Activated CD4-positive, alpha-beta T cell treated with anti-CD3 and anti-CD28 coated beads, Interleukin-2, amount 10 ng/mL, durations not matched to agents 24 days and 14 days (primary cell): ENCODE measurements around the gene PHACTR3. TPM values are rescaled to one million over a fixed set of nuclear protein-coding genes. Genes with fewer than 3 reads are reported as not detected.

Experiments used
- DNase-seq: peaks from one replicate; pipeline ENCODE4 v3.0.0; 2022
- H3K27ac Mint-ChIP-seq: one replicate; pipeline ENCODE4 v1.8.0; 2022; ENCODE audit warnings: mild to moderate bottlenecking, mixed read lengths
- H3K27me3 Mint-ChIP-seq: one replicate; pipeline ENCODE4 v1.8.0; 2022; ENCODE audit warnings: mixed read lengths
- H3K36me3 Mint-ChIP-seq: one replicate; pipeline ENCODE4 v1.8.0; 2022; ENCODE audit warnings: low read depth, mild to moderate bottlenecking, mixed read lengths
- H3K4me1 Mint-ChIP-seq: one replicate; pipeline ENCODE4 v1.8.0; 2021; ENCODE audit warnings: mixed read lengths
- H3K4me3 Mint-ChIP-seq: one replicate; pipeline ENCODE4 v1.8.0; 2022; ENCODE audit warnings: mild to moderate bottlenecking, moderate library complexity, mixed read lengths
- H3K9me3 Mint-ChIP-seq: one replicate; pipeline ENCODE4 v1.8.0; 2021; ENCODE audit warnings: mixed read lengths
- intact Hi-C: fragments of 100-400 bp; cut with micrococcal nuclease; formaldehyde crosslinking; loops from one replicate; pipeline ENCODE4 v1.15.1; 2023
- total RNA-seq: library from RNA; stranded (reverse); gene quantifications from 2 replicates; pipeline ENCODE4 v1.2.3, GENCODE V29; 2022

PHACTR3 gene
- total RNA-seq, 1 donor from 2014 or later, result not detected

DNA sequence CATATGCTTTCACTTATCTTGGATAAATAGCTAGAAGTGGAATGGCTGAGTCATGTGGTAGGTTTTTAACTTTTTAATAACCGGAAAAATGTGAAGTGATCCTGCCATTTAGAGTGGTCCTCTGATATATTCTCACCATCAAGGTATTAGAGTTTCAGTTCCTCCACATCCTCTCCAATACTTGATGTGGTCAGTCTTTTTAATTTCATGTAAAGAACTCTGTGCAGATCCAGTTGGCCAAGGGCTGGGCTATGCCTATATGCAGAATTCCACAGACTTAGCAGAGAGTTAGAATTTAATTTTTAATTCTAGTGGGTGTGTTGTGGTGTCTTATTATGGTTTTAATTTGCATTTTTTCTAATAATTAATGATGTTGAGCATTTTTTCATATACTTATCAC lies 188.0 kb downstream of the PHACTR3 start:
- no peak overlapping the region for H3K4me3 Mint-ChIP-seq
- no peaks in the 10 kb centered on the region for H3K36me3 Mint-ChIP-seq
- H3K27ac Mint-ChIP-seq, result no peak overlapping the region
- no peaks in the 10 kb centered on the region for H3K4me1 Mint-ChIP-seq
- intact Hi-C loops, result no loop called here
- H3K27me3 Mint-ChIP-seq, result no peaks in the 10 kb centered on the region
- DNase-seq, result no peak
- peaks cover 7% of the 10 kb centered on the region for H3K9me3 Mint-ChIP-seq

DNA sequence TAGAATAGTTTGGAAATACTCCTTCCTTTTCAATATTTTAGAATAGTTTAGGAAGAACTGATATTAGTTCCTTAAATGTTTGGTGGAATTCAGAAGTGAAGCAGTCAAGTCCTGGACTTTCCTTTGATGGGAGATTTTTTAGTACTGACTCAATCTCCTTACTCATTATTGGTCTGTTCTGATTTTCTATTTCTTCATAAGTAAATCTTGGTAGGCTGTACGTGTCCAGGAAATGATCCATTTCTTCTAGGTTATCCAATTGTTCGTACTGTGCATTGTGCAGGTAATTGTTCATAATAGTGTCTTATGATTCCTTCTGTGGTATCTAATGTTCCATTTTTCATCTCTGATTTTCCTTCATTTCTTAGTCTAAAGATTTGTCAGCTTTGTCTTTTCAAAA lies 190.2 kb downstream of the PHACTR3 start:
- H3K27ac Mint-ChIP-seq, result no peak overlapping the region
- DNase-seq, result no peak
- peaks cover 2% of the 10 kb centered on the region for H3K27me3 Mint-ChIP-seq
- no peaks in the 10 kb centered on the region for H3K4me1 Mint-ChIP-seq
- no peaks in the 10 kb centered on the region for H3K36me3 Mint-ChIP-seq
- no peak overlapping the region for H3K4me3 Mint-ChIP-seq
- H3K9me3 Mint-ChIP-seq, result peaks cover 10% of the 10 kb centered on the region
- intact Hi-C loops, result no loop called here

DNA sequence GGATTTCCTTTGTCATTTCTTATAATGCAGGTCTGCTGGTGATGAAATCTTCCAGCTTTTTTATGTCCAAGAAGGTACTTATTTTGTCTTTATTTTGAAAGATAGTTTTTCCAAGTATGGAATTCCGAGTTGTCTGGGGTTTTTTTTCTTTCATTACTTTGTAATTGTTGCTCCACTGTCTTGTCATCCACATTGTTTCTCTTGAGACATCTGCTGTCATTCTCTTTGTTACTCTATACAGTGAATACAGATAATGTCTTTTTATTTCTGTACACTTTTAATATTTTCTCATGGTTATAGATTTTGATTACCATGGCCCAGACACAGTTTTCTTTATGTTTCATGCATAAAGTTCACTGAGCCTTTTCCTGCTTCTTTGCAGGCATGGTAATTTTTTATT lies 196.0 kb downstream of the PHACTR3 start:
- DNase-seq, result no peak
- intact Hi-C loops, result no loop called here
- Mint-ChIP-seq H3K27ac (no peak overlapping the region), H3K9me3 (peaks cover 13% of the 10 kb centered on the region), H3K27me3 (peaks cover 6% of the 10 kb centered on the region), H3K4me3 (no peak overlapping the region), H3K4me1 (no peaks in the 10 kb centered on the region), H3K36me3 (no peaks in the 10 kb centered on the region)

DNA sequence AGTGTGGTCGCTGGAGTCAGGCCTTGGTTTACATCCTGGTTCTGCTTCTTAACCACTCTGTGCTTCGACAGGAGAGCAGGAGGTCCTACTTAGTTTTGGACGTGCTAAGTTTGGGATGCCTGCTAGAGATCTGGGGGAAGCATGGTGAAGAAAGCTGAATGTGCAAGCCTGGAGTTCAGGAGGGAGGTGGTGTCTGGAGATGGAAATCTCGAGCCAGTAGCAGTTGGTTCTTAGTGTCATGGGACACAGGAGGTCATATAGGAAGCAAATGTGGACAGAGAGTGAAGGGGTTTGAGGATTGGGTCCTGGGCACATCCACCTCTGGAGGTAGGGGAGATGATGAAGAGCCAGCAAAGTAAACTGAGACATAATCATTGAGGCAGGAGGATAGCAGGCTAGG lies 197.7 kb downstream of the PHACTR3 start:
- H3K4me3 Mint-ChIP-seq, result no peak overlapping the region
- H3K36me3 Mint-ChIP-seq, result no peaks in the 10 kb centered on the region
- peaks cover 9% of the 10 kb centered on the region for H3K9me3 Mint-ChIP-seq
- intact Hi-C loops, result no loop called here
- H3K4me1 Mint-ChIP-seq, result no peaks in the 10 kb centered on the region
- peaks cover 7% of the 10 kb centered on the region for H3K27me3 Mint-ChIP-seq
- H3K27ac Mint-ChIP-seq, result no peak overlapping the region
- DNase-seq, result no peak

DNA sequence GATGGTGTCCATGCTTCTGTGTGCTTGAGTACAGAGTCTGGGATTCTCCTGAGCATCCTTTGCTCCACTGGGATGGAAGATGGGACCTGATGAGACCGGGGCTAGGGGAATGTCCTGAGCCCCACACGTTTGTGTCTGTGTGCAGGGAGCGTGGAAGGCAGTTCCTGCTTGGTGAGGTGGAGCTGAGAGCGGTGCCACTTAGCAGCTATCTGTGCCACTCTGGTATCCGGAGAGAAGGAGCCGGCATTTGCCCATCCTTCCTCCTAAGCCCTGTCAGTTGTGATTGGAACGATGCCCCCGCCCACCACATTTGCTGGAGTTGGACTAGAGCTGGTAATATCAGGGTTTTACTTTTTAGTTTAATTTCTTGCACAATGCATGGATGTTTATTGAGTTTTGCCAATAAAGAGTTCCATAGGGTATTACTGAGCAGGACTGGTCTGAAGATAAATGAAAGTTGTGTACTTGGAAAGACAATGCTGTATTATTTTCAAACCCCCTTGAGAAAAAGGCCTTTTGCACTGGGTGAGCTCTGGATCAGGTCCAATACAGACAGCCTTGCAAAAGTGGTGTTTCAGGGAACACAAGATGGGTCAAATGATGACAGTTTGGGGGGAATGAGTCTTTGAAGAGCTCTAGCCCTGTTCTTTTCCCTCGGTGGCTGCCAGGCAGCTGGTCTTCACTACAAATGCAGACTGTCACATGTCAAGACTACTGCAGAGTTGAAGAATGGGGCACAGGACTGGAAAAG lies 198.3 kb downstream of the PHACTR3 start:
- no peak overlapping the region for H3K4me3 Mint-ChIP-seq
- no peaks in the 10 kb centered on the region for H3K4me1 Mint-ChIP-seq
- peaks cover 7% of the 10 kb centered on the region for H3K27me3 Mint-ChIP-seq
- H3K9me3 Mint-ChIP-seq, result peaks cover 6% of the 10 kb centered on the region
- H3K27ac Mint-ChIP-seq, result no peak overlapping the region
- intact Hi-C loops, result no loop called here
- H3K36me3 Mint-ChIP-seq, result no peaks in the 10 kb centered on the region
- no peak for DNase-seq

DNA sequence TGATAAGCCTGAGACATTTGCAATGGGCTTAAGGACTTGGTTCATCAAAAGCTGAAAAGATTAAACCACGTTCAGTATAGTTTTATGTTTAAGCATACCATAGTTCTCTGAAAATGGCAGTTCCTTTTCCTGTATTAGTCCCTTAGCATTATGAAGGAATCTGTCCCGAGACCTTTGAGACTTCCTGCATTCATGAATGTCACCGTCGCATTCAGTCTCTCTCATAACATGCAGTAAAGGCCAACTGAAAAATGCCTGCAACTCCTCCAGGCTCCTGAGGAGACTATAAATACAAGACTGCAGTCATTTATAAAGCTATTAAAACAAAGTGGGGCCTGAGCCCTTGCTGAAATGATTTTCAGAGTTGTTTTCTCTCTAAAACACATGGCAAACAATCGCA lies 200.0 kb downstream of the PHACTR3 start:
- H3K9me3 Mint-ChIP-seq, result peaks cover 3% of the 10 kb centered on the region
- no peaks in the 10 kb centered on the region for H3K36me3 Mint-ChIP-seq
- H3K4me1 Mint-ChIP-seq, result no peaks in the 10 kb centered on the region
- intact Hi-C loops, result no loop called here
- no peak overlapping the region for H3K4me3 Mint-ChIP-seq
- DNase-seq, result no peak
- no peak overlapping the region for H3K27ac Mint-ChIP-seq
- peaks cover 4% of the 10 kb centered on the region for H3K27me3 Mint-ChIP-seq

DNA sequence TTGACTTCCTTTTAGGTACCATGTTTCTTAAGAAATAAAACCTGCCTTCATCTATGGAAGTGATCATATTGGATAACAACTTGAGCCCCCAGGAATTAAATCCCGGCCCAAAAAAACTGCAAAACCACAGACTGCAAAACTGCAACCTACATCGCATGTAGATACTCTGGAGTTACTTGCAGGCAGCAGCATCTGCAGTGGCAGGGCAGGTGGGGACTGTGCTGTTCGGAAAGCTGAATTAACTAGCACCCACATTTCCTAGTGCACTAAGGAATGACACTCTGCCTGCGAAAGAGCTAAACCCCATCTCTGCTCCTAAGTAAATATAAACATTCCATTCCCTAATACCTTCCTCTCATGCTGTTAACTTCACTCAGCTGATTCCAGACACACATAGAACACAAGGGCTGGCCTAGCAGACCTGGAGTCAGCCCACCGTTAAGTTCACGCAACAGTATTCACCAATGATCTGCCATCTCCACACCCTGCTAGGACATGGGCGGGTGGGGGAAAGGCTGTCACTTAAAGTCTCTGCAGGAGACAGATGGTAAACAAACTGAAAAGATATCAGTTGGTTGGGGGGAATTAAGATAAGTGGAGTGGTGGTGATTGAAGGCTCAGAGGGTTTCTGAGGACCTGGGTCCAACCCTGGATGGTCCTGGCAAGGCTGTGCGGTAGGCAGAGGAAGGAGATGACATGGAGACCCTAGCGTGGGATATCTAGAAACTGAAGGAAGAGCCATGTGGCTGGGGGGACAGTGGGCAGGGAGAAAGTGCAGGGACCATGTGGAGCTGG lies 200.7 kb downstream of the PHACTR3 start:
- DNase-seq, result no peak
- H3K9me3 Mint-ChIP-seq, result no peaks in the 10 kb centered on the region
- peaks cover 4% of the 10 kb centered on the region for H3K27me3 Mint-ChIP-seq
- H3K4me1 Mint-ChIP-seq, result no peaks in the 10 kb centered on the region
- intact Hi-C loops, result no loop called here
- H3K27ac Mint-ChIP-seq, result no peak overlapping the region
- H3K4me3 Mint-ChIP-seq, result no peak overlapping the region
- no peaks in the 10 kb centered on the region for H3K36me3 Mint-ChIP-seq

DNA sequence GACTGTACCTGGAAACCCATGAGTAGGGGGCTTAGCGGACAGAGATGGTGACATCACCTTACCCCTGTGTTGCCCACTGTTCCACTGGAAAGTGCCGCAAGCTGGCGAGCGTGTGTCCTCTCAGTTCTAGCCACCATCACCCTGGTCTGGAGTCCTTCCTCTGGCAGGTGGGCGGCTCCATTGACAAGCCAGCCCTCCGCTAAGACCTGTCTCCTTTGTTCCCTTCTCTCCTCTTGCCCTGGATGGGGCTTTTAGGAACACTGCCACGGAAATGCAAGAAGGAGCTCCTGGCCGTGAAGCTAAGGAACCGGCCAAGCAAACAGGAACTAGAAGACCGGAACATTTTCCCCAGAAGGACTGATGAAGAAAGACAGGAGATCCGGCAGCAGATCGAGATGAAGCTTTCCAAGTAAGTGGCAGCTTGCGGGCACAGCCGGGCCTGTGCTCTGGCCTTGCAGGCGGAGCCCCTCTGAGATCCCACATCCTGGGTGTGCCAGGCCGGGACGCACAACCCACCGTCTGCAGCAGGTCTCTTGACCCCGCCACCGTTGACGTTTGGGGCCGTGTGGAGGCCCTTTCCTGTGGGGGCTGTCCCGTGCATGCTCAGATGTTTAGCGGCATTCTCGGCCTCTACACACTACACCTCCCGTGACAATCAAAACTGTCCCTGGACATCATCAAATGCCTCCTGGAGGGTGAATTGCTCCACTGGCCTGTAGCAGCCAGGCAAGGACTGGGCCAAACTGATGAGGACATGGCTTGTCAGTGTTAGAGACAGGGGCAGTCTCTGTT lies 201.6 kb downstream of the PHACTR3 start:
- H3K9me3 Mint-ChIP-seq, result no peaks in the 10 kb centered on the region
- no peaks in the 10 kb centered on the region for H3K36me3 Mint-ChIP-seq
- H3K4me3 Mint-ChIP-seq, result no peak overlapping the region
- no peak overlapping the region for H3K27ac Mint-ChIP-seq
- intact Hi-C loops, result no loop called here
- H3K4me1 Mint-ChIP-seq, result no peaks in the 10 kb centered on the region
- DNase-seq, result no peak
- peaks cover 4% of the 10 kb centered on the region for H3K27me3 Mint-ChIP-seq

DNA sequence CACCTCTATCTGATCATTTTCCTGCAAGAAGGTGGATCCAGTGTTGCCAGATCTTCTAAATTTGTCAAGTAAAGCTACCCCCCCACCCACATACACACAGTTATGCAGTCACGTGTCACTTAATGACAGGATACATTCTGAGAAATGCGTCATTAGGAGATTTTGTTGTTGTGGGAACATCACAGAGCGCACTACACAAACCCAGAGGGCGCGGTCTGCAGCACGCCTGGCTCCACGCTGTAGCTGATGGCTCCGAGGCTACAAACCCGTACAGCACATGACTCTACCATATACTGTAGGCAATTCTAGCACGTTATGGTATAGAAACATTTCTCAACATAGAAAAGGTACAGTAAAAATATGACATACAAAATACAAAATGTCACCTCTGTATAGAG lies 202.2 kb downstream of the PHACTR3 start:
- Mint-ChIP-seq H3K27me3 (peaks cover 4% of the 10 kb centered on the region), H3K27ac (no peak overlapping the region), H3K36me3 (no peaks in the 10 kb centered on the region), H3K4me1 (no peaks in the 10 kb centered on the region), H3K4me3 (no peak overlapping the region), H3K9me3 (no peaks in the 10 kb centered on the region)
- no peak for DNase-seq
- intact Hi-C loops, result no loop called here

DNA sequence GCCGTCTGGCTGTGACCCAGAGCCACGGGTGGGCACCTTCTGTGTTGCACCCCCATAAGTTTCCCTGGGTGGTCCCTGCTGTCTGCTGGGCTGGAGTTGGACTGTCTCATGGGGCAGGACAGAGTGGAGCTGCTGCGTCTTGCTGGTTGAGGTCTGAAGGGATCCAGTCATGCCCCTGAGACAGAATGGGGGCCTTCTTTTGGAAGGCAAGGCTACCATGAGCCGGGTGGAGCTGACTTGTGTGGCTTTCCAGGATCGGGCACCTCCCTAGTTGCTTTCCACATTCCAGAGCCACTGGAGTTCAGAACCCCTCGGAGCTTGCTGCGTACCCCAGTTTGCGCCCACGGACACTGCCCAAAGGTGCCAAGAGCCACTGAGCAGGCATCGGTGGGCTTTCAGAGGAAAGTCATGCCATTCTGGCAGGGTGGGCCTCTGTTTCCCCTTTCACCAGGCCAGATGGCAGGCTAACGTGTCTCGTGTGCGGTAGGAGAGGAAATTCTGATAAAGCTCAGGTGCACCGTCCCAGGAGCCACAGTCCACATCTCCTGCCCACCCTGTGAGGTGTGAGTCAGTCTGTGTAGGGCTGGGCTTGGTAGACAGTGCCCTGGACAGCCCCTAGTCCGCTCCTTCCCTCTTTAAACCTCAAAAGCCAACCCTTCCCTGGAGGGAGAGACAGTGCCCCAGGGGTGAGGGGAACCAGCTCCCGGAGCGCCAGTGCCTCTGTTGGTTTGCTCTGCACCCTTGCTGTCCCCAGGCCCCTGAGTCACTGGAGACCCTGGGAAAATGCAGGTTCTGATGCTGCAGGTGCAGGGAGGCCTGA lies 203.8 kb downstream of the PHACTR3 start:
- Mint-ChIP-seq H3K27me3 (peaks cover 4% of the 10 kb centered on the region), H3K4me3 (no peak overlapping the region), H3K9me3 (no peaks in the 10 kb centered on the region), H3K4me1 (no peaks in the 10 kb centered on the region), H3K27ac (no peak overlapping the region), H3K36me3 (no peaks in the 10 kb centered on the region)
- intact Hi-C loops, result no loop called here
- DNase-seq, result no peak

DNA sequence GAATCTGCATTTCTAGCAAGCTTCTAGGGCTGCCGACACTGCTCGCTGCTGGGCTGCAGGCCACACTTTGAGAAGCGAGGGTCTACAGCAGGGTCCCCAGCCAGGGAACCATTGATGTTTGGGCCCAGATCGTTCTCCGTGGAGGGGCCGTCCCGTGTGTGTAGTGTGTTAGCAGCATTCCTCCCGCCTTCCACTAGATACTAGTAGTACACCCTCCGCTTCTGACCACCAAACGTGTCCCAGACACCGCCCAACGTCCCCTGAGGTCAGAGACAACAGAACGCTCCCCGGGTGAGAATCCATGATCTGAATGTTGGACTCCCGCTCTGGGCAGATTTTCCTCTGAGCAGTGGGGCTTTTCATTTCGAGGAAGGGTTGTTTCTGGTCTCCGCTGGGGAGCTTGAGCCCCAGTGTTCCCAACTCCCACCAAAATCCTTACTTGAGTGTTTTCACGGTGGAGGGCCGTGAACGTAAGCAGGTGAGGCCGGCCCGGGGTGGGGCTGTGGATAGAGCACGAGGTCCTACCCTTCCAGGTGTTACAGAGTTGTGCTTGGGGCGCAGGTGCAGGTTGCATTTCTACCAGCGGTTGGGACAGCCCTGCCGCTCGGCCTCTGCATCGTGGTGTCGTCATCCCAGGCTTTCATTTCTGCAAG lies 204.5 kb downstream of the PHACTR3 start:
- no peaks in the 10 kb centered on the region for H3K36me3 Mint-ChIP-seq
- H3K27me3 Mint-ChIP-seq, result peaks cover 4% of the 10 kb centered on the region
- H3K27ac Mint-ChIP-seq, result no peak overlapping the region
- H3K9me3 Mint-ChIP-seq, result no peaks in the 10 kb centered on the region
- DNase-seq, result no peak
- no peaks in the 10 kb centered on the region for H3K4me1 Mint-ChIP-seq
- intact Hi-C loops, result no loop called here
- no peak overlapping the region for H3K4me3 Mint-ChIP-seq

DNA sequence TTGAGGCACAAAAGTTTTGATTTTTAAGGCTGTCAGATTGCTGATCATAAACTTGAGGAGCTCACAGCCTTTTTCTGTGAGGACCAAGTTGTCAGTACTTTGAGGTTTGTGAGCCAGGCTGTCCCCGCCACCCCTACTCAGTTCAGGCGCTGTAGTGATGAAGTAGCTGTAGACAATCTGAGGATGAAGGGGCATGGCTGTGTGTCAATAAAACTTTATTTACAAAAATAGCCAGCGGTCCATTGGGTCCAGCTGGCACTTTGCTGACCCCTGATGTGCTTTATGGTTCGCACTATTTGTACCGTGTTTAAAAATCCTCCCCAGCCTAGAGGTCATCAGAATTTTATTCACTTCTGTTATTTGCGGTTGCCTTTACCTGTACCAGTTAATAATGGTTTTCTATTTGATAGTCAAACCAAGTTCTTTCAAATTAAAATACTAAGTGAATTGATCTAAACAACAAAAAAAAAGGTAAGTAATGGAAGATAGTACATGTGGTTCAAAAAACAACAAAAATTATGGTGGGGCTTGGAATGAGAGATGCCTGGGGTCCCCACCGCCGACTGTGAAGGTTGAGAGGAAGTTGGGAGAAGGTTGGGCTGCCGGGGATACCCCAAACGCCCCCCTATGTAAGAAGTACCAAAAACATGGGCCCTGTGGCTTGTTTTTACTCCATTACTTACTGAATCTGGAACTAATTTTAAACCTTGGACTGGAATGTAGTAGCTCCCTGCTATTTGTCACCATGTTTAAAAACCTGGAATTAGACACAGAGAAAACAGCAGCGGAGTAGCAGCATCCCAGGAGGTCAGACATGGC lies 205.5 kb downstream of the PHACTR3 start:
- Mint-ChIP-seq H3K9me3 (no peaks in the 10 kb centered on the region), H3K4me3 (no peak overlapping the region), H3K27ac (no peak overlapping the region), H3K36me3 (no peaks in the 10 kb centered on the region), H3K4me1 (no peaks in the 10 kb centered on the region), H3K27me3 (peaks cover 4% of the 10 kb centered on the region)
- DNase-seq, result no peak
- intact Hi-C loops, result no loop called here
